Activated gamma-delta T cell treated with anti-CD3 and anti-CD28 coated beads, Interleukin-2, amount 50 U/mL, for 16 hours (primary cell): ENCODE measurements around the gene SLITRK5.
A peak's percentile ranks its signal among the peaks of the same experiment; 100 is the strongest.

ENCODE experiments used
- DNase-seq: peaks from one replicate; pipeline ENCODE4 v3.0.0-alpha.2; 2020; ENCODE audit warnings: low read depth

The SLITRK5 gene, protein sequence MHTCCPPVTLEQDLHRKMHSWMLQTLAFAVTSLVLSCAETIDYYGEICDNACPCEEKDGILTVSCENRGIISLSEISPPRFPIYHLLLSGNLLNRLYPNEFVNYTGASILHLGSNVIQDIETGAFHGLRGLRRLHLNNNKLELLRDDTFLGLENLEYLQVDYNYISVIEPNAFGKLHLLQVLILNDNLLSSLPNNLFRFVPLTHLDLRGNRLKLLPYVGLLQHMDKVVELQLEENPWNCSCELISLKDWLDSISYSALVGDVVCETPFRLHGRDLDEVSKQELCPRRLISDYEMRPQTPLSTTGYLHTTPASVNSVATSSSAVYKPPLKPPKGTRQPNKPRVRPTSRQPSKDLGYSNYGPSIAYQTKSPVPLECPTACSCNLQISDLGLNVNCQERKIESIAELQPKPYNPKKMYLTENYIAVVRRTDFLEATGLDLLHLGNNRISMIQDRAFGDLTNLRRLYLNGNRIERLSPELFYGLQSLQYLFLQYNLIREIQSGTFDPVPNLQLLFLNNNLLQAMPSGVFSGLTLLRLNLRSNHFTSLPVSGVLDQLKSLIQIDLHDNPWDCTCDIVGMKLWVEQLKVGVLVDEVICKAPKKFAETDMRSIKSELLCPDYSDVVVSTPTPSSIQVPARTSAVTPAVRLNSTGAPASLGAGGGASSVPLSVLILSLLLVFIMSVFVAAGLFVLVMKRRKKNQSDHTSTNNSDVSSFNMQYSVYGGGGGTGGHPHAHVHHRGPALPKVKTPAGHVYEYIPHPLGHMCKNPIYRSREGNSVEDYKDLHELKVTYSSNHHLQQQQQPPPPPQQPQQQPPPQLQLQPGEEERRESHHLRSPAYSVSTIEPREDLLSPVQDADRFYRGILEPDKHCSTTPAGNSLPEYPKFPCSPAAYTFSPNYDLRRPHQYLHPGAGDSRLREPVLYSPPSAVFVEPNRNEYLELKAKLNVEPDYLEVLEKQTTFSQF

GRCh38 chr13:87671031-87671752 is at the start of gene SLITRK5:
Gene SLITRK5, plus strand, starts transcription at chr13:87671371. Its CDS starts 4,018 bp downstream, at chr13:87675389.
- peak; percentile 47 for DNase-seq

- DNase-seq: no peak
Measured at GRCh38 chr13:87622971-87623370, 48.2 kb upstream of the SLITRK5 start.

GRCh38 chr13:87656306-87656705 is 14.9 kb upstream of the SLITRK5 start:
- DNase-seq: no peak

DNA sequence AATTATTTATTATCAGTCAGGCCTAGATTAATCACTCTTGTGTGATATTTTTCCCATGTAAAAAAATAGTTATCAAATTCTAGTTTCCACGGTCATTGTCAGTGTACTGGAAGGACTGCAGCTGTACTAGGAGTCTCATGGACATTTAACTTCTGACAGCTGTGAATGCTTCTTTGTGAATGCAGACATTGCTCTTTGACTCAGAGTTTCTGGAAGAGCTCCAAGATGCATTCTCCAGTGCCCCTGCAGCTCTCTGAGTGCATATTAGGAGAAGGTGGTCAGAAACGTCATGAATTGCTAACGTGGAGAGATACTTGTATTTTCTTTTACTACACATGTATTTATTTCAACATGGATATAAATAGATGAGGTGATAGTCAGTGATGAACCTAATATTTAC is 9.7 kb upstream of the SLITRK5 start:
- no peak for DNase-seq

- no peak for DNase-seq
Measured at GRCh38 chr13:87666831-87667230, 4.3 kb upstream of the SLITRK5 start.

- no peak for DNase-seq
Measured at GRCh38 chr13:87667686-87668085, 3.5 kb upstream of the SLITRK5 start.

- no peak for DNase-seq
Measured at GRCh38 chr13:87669379-87669978, 1.7 kb upstream of the SLITRK5 start.

- no peak for DNase-seq
Measured at GRCh38 chr13:87671753-87672605, 808 bp downstream of the SLITRK5 start.

- DNase-seq: no peak
Measured at GRCh38 chr13:87674247-87674738, 3.1 kb downstream of the SLITRK5 start.

GRCh38 chr13:87675851-87676250 is 4.7 kb downstream of the SLITRK5 start:
- no peak for DNase-seq

DNA sequence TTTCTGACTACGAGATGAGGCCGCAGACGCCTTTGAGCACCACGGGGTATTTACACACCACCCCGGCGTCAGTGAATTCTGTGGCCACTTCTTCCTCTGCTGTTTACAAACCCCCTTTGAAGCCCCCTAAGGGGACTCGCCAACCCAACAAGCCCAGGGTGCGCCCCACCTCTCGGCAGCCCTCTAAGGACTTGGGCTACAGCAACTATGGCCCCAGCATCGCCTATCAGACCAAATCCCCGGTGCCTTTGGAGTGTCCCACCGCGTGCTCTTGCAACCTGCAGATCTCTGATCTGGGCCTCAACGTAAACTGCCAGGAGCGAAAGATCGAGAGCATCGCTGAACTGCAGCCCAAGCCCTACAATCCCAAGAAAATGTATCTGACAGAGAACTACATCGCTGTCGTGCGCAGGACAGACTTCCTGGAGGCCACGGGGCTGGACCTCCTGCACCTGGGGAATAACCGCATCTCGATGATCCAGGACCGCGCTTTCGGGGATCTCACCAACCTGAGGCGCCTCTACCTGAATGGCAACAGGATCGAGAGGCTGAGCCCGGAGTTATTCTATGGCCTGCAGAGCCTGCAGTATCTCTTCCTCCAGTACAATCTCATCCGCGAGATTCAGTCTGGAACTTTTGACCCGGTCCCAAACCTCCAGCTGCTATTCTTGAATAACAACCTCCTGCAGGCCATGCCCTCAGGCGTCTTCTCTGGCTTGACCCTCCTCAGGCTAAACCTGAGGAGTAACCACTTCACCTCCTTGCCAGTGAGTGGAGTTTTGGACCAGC is 5.3 kb downstream of the SLITRK5 start:
- no peak for DNase-seq

DNA sequence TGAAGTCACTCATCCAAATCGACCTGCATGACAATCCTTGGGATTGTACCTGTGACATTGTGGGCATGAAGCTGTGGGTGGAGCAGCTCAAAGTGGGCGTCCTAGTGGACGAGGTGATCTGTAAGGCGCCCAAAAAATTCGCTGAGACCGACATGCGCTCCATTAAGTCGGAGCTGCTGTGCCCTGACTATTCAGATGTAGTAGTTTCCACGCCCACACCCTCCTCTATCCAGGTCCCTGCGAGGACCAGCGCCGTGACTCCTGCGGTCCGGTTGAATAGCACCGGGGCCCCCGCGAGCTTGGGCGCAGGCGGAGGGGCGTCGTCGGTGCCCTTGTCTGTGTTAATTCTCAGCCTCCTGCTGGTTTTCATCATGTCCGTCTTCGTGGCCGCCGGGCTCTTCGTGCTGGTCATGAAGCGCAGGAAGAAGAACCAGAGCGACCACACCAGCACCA is 5.9 kb downstream of the SLITRK5 start:
- no peak for DNase-seq

- no peak for DNase-seq
Measured at GRCh38 chr13:87677496-87678371, 6.6 kb downstream of the SLITRK5 start.

DNA sequence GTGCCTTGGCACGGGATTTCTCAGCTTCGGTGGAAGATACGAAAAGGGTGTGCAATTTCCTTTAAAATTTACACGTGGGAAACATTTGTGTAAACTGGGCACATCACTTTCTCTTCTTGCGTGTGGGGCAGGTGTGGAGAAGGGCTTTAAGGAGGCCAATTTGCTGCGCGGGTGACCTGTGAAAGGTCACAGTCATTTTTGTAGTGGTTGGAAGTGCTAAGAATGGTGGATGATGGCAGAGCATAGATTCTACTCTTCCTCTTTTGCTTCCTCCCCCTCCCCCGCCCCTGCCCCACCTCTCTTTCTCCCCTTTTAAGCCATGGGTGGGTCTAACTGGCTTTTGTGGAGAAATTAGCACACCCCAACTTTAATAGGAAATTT is 7.2 kb downstream of the SLITRK5 start:
- DNase-seq: no peak

DNA sequence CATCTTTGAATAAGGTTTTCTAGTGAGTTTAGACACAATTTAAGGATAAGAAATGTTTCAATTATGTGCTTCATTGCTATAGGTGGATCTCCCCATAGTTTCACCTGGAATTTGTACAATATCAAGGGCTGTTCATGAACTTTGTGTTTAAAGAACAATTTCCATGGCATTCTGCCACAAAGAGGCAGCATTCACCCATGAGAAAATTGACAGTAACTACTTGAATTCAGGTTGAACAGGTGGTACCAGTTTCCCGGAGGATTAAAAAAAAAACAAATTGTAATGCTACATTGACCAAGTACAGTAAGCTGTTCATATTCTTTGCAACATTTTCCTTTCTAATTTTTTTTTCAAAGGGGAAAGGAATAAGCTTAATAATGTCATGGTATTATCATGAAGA is 9.1 kb downstream of the SLITRK5 start:
- no peak for DNase-seq

DNA sequence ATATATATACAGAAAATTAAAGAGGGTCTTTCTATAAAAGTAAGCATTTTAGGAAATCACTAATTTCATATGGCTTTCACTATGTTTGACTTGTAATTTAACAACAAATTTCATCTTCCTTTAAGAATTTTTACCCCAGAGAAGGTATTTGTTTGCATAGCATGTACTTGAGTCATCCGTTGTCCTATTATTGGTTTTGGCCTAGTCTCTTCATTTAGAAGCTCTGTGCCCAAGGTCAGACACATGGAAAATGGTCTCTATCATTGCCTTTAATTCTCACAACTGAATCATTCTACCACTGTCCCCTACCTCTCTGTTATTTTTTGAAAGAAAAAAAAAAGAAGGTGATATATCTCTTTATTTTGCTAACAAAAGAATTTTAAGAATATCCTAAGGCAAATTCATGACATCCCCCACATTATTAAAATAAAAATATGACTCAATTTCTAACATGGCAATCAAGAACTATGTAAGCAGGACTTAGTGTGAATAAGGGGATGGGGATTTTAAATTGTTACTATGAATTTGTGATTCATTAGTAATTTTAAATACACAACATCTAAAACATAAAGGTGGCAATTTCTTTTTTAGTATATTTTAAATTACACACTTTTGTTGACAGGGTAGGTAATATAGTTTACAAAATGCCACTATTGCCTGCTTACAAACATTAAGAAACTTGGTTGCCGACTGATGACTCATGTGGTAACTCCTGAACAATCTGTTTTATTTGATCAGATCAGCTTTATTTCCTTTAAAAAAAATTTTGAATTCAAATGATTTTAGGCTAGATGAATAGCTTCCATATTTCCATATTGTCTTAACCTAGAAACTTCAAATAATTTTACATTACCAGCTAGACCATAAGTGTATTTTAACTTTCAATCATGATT is 13.9 kb downstream of the SLITRK5 start:
- no peak for DNase-seq

DNA sequence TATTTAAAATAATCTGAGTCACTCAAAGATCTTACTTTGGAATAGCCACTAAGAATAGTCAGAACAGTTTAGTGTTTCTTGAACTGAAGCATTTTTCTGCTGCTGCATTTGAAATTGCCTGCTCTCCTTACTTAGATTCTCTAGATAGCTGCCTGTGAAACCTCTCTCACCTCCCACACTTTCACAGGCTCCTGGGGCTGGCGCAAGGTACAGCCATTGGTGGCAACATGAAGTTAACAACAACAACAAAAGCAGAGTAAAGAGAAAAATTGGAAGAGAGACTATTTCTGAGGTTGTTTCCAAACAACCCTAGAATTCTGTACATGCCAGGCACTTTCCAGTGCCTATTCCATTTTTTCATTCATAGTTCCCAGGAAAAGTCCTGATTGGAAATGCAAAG is 25.3 kb downstream of the SLITRK5 start:
- DNase-seq: no peak

DNA sequence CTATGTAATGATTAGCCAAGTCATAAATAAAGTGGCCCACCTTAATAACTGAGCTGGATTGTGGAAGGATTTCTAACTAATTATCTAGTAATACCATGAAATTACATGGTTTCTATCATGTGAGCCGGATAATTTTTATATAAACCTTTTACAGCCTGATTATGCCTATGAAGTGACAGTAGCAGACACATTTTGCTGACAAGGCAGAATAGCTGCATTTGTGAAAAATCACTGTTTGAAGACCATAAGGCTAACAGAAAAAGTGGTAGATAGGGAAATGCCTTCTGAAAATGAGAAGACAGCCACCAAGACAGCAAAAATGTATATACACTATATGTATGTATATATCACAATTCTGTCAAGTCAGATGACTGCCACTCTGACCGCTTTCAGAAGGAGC is 27.1 kb downstream of the SLITRK5 start:
- DNase-seq: no peak
